HG02588 (cell line): Measurements from ENCODE around the gene WNT10A.

ENCODE experiments used
- ATAC-seq: cut with Tn5 transposase; IDR thresholded peaks from one replicate; pipeline ENCODE4 v1.9.1; 2021; ENCODE audit warnings: mild to moderate bottlenecking, moderate library complexity; ENCODE audit not compliant: unreplicated experiment

WNT10A gene

GRCh38 chr2:218857371-218858137, 23.1 kb upstream of the WNT10A start:
- no peak for ATAC-seq

GRCh38 chr2:218858138-218858445, 22.6 kb upstream of the WNT10A start:
- ATAC-seq: no peak

GRCh38 chr2:218858671-218859555, 21.7 kb upstream of the WNT10A start:
- ATAC-seq: no peak

GRCh38 chr2:218859556-218859987, 21.1 kb upstream of the WNT10A start, which contains the start of gene WNT6:
WNT6 (plus strand) TSS chr2:218859805; CDS start chr2:218860038, 233 bp downstream.
- ATAC-seq: no peak

- no peak for ATAC-seq
Measured at GRCh38 chr2:218859988-218860831, 20.4 kb upstream of the WNT10A start.

- ATAC-seq: no peak
Measured at GRCh38 chr2:218860950-218861381, 19.7 kb upstream of the WNT10A start.

- no peak for ATAC-seq
Measured at GRCh38 chr2:218861645-218862318, 18.9 kb upstream of the WNT10A start.

- no peak for ATAC-seq
Measured at GRCh38 chr2:218863021-218863520, 17.6 kb upstream of the WNT10A start.

- ATAC-seq: no peak
Measured at GRCh38 chr2:218865396-218865795, 15.3 kb upstream of the WNT10A start.

GRCh38 chr2:218865999-218866398, 14.7 kb upstream of the WNT10A start:
- ATAC-seq: no peak

- no peak for ATAC-seq
Measured at GRCh38 chr2:218867900-218868299, 12.8 kb upstream of the WNT10A start.

GRCh38 chr2:218869064-218869463, 11.6 kb upstream of the WNT10A start:
- no peak for ATAC-seq

- no peak for ATAC-seq
Measured at GRCh38 chr2:218870984-218871344, 9.7 kb upstream of the WNT10A start.

- ATAC-seq: no peak
Measured at GRCh38 chr2:218871345-218872302, 9.0 kb upstream of the WNT10A start.

GRCh38 chr2:218872645-218873358, 7.8 kb upstream of the WNT10A start:
- no peak for ATAC-seq

- ATAC-seq: no peak
Measured at GRCh38 chr2:218873359-218874194, 7.1 kb upstream of the WNT10A start.

GRCh38 chr2:218875692-218876246, 4.9 kb upstream of the WNT10A start:
- ATAC-seq: no peak
